Measurements from ENCODE around the gene C13orf46. TPM values are rescaled to one million over a fixed set of nuclear protein-coding genes. Genes with fewer than 3 reads are reported as not detected.

Gene C13orf46
- polyA plus RNA-seq, 1 experiment = 0.65 TPM

GRCh38 chr13:113956571-113956970 lies 17.3 kb downstream of the C13orf46 start:
- ChIA-PET POLR2A (no interaction called here), CTCF (no interaction called here)
- Histone ChIP-seq H3K4me3 (ENCODE audit: low read depth, low read length) (no peak overlapping the region), H3K36me3 (ENCODE audit: control insufficient read depth, insufficient read depth, low read length) (peaks cover 4% of the 10 kb centered on the region), H3K27me3 (ENCODE audit: control insufficient read depth, insufficient read depth, low read length) (no peaks in the 10 kb centered on the region)
- no peak for DNase-seq (ENCODE audit: low read depth)
- TF ChIP-seq, protein P1, sequence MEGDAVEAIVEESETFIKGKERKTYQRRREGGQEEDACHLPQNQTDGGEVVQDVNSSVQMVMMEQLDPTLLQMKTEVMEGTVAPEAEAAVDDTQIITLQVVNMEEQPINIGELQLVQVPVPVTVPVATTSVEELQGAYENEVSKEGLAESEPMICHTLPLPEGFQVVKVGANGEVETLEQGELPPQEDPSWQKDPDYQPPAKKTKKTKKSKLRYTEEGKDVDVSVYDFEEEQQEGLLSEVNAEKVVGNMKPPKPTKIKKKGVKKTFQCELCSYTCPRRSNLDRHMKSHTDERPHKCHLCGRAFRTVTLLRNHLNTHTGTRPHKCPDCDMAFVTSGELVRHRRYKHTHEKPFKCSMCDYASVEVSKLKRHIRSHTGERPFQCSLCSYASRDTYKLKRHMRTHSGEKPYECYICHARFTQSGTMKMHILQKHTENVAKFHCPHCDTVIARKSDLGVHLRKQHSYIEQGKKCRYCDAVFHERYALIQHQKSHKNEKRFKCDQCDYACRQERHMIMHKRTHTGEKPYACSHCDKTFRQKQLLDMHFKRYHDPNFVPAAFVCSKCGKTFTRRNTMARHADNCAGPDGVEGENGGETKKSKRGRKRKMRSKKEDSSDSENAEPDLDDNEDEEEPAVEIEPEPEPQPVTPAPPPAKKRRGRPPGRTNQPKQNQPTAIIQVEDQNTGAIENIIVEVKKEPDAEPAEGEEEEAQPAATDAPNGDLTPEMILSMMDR (IDR thresholded peaks at IDR 0.05; ENCODE audit: insufficient read depth, low read depth, low read length) = no peak

DNA sequence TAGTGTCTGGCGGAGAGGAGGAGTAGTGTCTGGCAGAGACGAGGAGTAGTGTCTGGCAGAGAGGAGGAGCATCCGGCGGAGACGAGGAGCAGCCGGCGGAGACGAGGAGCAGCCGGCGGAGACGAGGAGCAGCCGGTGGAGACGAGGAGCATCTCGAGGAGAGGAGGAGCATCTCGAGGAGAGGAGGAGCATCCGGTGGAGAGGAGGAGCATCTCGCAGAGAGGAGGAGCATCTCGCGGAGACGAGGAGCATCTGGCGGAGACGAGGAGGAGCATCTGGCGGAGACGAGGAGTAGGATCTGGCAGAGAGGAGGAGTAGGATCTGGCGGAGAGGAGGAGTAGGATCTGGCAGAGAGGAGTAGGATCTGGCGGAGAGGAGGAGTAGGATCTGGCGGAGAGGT lies 18.2 kb downstream of the C13orf46 start:
- DNase-seq (ENCODE audit: low read depth) = no peak
- Histone ChIP-seq H3K36me3 (ENCODE audit: control insufficient read depth, insufficient read depth, low read length) (peaks cover 4% of the 10 kb centered on the region), H3K4me3 (ENCODE audit: low read depth, low read length) (no peak overlapping the region), H3K27me3 (ENCODE audit: control insufficient read depth, insufficient read depth, low read length) (no peaks in the 10 kb centered on the region)
- CTCF ChIA-PET = no interaction called here
- TF ChIP-seq, protein P1 (IDR thresholded peaks at IDR 0.05; ENCODE audit: insufficient read depth, low read depth, low read length) = no peak
- POLR2A ChIA-PET = no interaction called here

DNA sequence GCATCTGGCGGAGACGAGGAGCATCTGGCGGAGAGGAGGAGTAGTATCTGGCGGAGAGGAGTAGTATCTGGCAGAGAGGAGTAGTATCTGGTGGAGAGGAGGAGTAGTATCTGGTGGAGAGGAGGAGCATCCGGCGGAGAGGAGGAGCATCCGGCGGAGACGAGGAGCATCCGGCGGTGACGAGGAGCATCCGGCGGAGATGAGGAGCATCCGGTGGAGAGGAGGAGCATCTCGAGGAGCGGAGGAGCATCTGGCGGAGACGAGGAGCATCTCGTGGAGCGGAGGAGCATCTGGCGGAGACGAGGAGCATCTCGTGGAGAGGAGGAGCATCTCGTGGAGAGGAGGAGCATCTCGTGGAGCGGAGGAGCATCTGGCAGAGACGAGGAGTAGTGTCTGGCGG lies 18.6 kb downstream of the C13orf46 start:
- Histone ChIP-seq H3K36me3 (ENCODE audit: control insufficient read depth, insufficient read depth, low read length) (peaks cover 4% of the 10 kb centered on the region), H3K4me3 (ENCODE audit: low read depth, low read length) (no peak overlapping the region), H3K27me3 (ENCODE audit: control insufficient read depth, insufficient read depth, low read length) (no peaks in the 10 kb centered on the region)
- DNase-seq (ENCODE audit: low read depth) = no peak
- ChIA-PET CTCF (interaction anchor here (1.9 to 3.6 kb wide), 3 partner anchors 176 to 273 kb away, joined by 4 to 22 read pairs (median 6); no protein-coding TSS in a partner anchor), POLR2A (no interaction called here)
- TF ChIP-seq, protein P1 (IDR thresholded peaks at IDR 0.05; ENCODE audit: insufficient read depth, low read depth, low read length) = no peak

GRCh38 chr13:113954046-113954835 lies 19.6 kb downstream of the C13orf46 start:
- POLR2A ChIA-PET = no interaction called here
- no peak for DNase-seq (ENCODE audit: low read depth)
- Histone ChIP-seq H3K4me3 (ENCODE audit: low read depth, low read length) (no peak overlapping the region), H3K36me3 (ENCODE audit: control insufficient read depth, insufficient read depth, low read length) (peaks cover 4% of the 10 kb centered on the region), H3K27me3 (ENCODE audit: control insufficient read depth, insufficient read depth, low read length) (no peaks in the 10 kb centered on the region)
- TF ChIP-seq, protein P1 (IDR thresholded peaks at IDR 0.05; ENCODE audit: insufficient read depth, low read depth, low read length) = no peak
- CTCF ChIA-PET = interaction anchor here (1.2 to 3.6 kb wide), 4 partner anchors 177 to 274 kb away, joined by 3 to 22 read pairs (median 5); no protein-coding TSS in a partner anchor

- no peak overlapping the region for H3K4me3 ChIP-seq (ENCODE audit: low read depth, low read length)
- TF ChIP-seq, protein P1 (IDR thresholded peaks at IDR 0.05; ENCODE audit: insufficient read depth, low read depth, low read length) = no peak
- no peak for DNase-seq (ENCODE audit: low read depth)
- peaks cover 4% of the 10 kb centered on the region for H3K36me3 ChIP-seq (ENCODE audit: control insufficient read depth, insufficient read depth, low read length)
- POLR2A ChIA-PET = no interaction called here
- H3K27me3 ChIP-seq (ENCODE audit: control insufficient read depth, insufficient read depth, low read length) = no peaks in the 10 kb centered on the region
- CTCF ChIA-PET = interaction anchor here (0.6 to 3.6 kb wide), 5 partner anchors 20 to 275 kb away, joined by 3 to 22 read pairs (median 4); no protein-coding TSS in a partner anchor
Measured at GRCh38 chr13:113953561-113953960, 20.3 kb downstream of the C13orf46 start.
